ENCODE results near the gene RPS6KA5.

GRCh38 chr14:91009501-91010152 lies 50.8 kb downstream of the RPS6KA5 start:
- TF ChIP-seq, protein P1, sequence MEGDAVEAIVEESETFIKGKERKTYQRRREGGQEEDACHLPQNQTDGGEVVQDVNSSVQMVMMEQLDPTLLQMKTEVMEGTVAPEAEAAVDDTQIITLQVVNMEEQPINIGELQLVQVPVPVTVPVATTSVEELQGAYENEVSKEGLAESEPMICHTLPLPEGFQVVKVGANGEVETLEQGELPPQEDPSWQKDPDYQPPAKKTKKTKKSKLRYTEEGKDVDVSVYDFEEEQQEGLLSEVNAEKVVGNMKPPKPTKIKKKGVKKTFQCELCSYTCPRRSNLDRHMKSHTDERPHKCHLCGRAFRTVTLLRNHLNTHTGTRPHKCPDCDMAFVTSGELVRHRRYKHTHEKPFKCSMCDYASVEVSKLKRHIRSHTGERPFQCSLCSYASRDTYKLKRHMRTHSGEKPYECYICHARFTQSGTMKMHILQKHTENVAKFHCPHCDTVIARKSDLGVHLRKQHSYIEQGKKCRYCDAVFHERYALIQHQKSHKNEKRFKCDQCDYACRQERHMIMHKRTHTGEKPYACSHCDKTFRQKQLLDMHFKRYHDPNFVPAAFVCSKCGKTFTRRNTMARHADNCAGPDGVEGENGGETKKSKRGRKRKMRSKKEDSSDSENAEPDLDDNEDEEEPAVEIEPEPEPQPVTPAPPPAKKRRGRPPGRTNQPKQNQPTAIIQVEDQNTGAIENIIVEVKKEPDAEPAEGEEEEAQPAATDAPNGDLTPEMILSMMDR (IDR thresholded peaks at IDR 0.05; ENCODE audit: low read length) = no peak
- TF ChIP-seq EZH2 (optimal IDR thresholded peaks at IDR 0.05; ENCODE audit: low read depth, low read length) = no peak
